T1000 (cell line): ENCODE data around the gene HPSE2.
"Not testable (repeated sequence)": the region's sequence is repeated elsewhere in the genome, so short reads cannot be mapped to it uniquely, and the experiment has no call there.

ENCODE experiments used
- DNase-seq: peaks from one replicate; lab custom pipeline; 2025; ENCODE audit warnings: mixed read lengths; lab: John Stamatoyannopoulos, UW

HPSE2 gene

DNA sequence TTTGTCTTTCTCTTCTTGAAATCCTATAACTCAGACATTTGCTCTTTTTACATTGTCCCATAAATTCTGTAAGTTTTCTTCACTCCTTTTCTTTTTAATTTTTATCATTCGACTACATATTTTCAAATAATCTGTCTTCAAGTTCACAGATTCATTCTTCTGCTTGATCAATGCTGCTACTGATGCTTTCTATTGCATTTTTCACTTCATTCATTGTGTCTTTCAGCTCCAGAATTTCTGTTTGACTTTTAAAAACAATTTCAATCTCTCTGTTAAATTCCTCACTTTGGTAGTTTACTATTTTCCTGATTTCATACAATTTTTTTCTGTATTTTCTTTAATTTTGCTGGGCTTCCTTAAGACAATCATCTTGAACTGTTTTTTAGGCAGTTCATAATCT is 230.4 kb downstream of the HPSE2 start:
- DNase-seq: no peak

DNA sequence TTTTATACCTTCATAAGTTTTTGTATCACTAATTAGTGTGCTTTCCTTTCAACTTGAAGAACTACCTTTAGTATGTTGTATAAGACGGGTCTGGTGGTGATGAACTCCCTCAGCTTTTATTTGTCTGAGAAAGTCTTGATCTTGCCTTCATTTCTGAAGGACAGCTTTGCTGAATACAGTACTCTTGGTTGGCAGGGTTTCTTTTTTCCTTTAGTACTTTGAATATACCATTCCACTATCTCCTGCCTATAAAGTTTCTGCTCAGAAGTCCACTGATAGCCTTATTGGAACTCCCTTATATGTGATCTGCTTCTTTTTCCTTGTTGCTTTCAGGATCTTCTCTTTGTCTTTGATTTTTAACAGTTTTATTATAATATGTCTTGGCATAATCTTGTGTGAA is 230.9 kb downstream of the HPSE2 start:
- DNase-seq: no peak

DNA sequence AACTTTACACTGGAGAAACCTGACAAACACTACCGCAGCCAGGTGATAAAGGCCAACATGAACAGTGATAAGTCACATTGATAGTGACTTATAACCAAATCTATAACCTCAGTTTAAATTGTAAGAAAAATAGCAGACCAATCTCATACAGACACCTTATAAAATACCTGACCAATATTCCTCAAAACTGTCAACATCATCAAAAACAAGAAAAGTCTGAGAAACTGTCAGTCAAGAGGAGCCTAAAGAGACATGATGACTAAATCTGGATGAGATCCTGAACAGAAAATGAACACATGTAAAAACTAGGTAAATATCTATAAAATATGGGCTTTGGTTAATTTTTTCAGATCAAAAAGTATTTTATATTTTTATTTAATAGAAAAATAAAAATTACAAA is 233.3 kb downstream of the HPSE2 start:
- no peak for DNase-seq

DNA sequence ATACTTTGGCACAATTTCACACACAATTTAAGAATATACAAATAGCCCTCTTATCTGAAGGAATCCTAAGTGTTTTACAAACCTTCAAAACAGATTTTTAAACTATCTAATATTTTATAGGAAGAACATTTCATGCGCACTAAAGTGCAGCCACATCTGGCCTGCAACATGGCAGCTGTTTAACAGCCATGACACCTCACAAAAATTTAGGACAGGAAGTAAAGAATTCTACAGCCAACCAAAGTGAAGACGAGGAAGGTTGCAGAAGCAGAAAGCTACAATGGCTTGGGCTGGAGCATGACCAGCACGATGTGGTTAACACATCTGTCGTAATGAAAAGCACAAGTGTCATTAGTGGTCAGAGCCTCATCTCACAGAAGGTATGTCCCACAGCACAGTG is 238.1 kb downstream of the HPSE2 start:
- DNase-seq: no peak

DNA sequence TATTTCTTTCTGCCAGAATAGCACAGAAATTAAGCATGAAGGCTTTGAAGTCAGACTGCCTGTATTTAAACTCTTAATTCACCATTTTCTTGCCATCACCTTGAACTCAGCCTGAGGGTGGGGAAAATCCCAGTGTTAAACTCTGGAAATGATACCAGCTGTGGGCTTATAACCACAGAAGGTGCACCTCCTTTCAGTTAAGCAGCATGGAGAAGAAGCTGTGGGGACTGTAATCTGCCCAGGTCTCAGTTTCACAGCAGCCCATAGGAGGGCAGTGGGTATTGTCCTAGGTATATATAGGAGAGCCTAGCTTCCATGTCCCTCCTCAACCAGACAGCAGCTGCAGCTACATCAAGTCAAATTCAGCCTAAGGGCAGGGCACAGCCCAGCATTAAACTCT is 241.6 kb downstream of the HPSE2 start:
- no peak for DNase-seq

DNA sequence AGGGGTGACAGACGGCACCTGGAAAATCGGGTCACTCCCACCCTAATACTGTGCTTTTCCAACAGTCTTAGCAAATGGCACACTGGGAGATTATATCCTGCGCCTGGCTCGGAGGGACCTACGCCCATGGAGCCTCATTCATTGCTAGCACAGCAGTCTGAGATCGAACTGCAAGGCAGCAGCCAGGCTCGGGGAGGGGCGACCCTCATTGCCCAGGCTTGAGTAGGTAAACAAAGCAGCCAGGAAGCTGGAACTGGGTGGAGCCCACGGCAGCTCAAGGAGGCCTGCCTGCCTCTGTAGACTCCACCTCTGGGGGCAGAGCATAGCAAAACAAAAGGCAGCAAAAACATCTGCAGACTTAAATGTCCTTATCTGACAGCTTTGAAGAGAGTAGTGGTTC is 251.9 kb downstream of the HPSE2 start:
- DNase-seq: not testable (repeated sequence)

DNA sequence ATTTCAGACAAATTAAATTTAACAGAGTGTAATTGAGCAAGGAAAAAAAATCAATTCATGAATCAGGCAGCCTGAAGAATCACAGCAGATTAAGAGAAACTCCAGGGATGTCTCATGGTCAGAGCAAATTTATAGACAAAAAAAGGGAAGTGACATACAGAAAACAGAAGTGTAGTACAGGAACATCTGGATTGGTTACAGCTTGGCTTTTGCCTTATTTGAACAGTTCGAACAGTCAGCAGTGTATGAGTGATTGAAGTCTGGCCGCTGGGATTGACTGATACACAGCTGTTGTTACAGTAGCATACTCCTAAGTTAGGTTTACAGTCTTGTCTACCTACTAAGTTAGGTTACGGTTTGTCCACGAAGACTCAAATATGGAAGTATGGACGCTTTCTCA is 255.3 kb downstream of the HPSE2 start:
- DNase-seq: no peak

DNA sequence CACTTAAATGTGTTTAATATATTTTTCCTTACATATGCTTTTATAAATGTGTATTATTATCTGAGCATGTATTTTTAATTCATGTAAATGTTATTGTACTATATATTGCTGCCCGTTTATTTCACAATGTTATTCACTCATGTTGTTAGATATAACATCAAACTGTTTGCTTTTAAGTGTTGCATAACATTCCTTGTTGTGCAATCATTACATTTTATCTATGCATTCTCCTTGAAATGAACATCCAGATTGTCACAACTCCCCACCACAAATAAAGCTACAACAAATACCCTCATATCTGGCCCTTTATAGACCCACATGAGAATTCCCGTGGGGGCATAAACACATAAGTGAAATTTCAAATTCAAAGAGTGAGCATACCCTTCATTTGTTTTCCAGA is 264.2 kb downstream of the HPSE2 start:
- no peak for DNase-seq

DNA sequence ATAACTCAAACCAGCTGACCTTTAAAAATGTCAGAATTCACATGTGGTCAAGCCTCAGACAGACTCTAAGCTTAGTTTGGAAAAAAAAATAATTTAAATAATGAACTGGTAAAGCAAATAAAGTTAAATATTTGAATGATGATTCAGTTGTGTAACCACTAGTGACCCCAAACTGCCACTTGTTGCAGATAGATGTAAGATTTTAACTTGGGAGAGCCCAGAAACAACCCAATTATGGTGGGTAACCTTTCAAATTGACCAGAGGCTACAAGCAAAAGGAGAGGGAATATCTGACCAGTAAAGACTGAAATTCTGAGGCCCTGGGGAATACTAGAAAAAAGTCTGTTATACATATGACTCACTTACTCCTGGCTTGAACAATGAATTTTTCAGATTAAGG is 268.1 kb downstream of the HPSE2 start:
- DNase-seq: peak; percentile 25

DNA sequence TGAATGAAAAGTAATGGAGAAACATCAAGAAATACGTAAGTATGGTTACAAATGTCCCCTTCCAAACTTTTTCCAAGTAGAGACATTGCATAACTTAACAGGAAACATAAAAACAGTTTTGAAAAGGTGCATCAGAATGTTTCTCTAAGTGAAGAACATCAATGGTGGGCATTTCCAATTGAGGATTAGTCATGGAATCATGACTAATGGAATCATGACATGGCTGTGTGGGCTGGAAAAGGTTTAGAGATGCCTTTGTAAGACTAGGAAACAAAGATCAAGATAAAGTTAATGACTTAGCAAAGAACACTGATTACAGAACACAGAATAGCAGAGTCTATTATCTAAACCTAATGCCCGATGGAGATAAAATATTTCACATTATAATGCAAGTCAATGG is 272.0 kb downstream of the HPSE2 start:
- no peak for DNase-seq

DNA sequence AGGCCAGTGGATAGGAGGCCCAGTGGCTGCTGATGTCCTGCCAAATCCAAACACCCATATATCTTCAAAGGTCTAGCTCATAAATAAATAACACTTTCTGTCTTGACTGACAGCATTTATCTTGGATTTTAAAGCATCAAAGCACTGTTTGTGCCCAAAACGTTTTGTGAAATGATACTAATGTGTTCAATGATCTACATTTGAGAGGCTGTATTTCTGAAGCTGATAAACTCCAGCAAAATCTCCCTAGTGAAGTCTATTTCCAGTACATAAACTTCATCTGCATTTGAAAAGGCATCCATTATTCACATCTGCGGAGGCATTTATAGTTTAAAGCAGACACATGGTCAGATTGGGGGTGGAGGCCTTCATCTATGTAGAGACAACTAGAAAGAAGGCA is 276.3 kb downstream of the HPSE2 start:
- DNase-seq: no peak

DNA sequence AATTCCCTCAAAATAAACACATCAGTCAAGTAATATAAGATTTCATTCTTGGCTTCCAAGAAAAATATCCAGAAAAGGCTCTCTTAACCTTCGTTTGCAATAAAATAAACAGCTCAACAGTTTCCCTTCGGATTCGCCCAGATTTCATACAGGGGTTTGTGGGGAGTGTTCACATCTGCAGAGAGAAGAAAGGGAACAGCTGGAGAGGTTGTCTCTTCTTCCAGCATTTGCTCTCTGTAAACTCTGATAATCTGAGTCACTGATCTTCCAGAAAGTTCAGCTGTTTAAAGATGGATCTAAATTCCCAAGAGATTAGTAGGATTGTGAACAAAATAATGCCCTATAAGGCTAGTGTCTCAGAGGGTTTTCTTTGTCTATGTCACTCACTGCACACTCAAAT is 277.9 kb downstream of the HPSE2 start:
- no peak for DNase-seq

DNA sequence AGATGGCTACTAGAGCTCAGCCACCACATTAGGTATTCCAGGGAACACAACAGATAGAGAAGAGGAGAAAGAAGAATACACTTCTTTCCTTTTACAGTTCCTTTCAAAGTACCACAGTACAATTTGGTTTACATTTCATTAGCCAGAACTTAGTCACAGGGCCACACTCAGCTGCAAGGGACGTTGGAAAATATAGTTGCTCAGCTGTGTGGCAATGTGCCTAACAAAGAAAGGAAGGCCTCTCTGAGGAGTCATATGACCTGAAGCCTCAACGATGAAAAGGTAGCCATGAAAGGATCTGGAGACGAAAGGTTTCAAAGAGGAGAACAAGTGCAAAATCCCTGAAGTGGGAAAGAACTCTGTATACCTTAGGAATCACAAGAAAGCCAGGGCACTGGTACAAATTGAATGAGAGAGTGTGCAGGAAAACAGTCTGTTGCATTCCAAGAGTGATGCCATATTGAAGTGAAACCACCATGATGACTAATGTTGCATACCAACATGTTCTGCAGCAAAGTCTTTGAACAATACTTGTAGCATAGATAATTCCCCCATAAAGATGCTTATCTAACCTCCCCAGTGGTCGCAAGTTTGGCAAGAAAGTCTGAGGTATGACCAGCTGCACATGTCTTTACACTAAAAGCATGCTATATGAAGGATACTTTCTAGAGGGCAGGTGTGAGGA is 278.9 kb downstream of the HPSE2 start:
- peak; percentile 43 for DNase-seq

DNA sequence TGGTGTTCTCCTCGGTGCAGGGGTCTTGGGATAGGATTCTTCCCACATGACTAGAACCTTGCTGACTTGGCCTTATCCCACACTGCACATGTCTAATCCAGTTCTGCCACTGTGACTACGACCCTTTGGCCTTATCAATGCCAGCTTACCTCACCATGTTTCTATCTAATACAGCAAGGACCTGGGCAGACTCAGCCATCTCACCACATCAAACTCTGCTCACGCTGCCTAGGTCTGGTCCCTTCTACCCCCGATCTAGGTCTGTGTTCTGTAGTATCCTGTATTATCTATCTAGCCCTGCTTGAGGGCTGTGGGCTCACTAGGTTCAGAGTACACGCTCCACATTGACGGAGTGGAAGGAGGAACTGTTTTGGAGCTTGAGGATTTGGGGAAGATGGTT is 282.4 kb downstream of the HPSE2 start:
- no peak for DNase-seq

DNA sequence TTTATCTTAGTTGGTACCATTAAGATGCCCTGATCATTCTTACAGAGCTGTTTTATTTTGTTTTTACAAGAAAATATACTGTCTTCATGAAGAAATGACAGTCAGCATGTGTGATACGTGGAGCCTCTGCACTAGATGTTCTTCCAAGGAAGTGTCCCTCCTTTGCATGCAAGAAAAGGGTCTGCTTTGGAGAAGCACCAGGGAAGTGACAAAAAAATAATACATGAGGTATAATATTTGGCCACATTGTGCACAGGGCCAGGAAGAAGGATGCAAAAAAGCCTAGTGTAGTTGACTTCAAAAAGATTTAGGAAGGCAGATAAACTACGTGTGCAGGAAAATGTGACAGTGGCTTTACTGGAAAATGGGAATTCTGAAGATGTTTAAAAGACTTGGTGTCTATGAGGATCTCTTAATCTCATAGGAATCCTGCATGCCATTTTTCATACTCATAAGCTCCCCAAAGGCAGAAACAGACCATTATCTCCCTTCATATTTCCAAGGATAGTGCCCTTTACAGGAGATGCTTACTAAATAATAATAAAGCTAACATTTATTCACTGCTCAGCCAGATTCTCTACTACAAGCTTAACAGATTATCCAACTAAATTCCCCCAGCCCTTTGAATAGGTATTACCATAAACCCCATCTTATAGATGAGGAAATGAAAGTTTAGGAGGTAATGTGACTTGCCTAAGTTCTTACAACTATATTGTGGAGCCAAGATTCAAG is 284.2 kb downstream of the HPSE2 start:
- no peak for DNase-seq

DNA sequence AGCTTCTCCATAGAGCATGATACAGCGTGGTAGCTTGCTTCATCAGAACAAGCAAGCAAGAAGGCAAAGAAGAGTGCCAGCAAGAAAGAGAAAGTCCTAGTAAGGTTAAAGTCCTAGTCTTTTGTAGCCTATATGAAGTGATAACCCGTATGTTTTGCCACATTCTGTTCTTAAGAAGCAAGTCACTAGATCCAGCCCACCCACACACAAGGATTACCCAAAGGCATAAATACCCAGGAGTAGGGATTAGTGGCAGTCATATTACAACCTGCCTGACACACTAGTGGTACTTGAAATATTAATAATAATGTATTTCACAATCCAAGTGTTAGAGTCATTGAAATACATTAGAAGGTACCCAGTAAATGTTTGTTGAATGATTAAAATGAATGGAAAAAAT is 285.5 kb downstream of the HPSE2 start:
- no peak for DNase-seq

DNA sequence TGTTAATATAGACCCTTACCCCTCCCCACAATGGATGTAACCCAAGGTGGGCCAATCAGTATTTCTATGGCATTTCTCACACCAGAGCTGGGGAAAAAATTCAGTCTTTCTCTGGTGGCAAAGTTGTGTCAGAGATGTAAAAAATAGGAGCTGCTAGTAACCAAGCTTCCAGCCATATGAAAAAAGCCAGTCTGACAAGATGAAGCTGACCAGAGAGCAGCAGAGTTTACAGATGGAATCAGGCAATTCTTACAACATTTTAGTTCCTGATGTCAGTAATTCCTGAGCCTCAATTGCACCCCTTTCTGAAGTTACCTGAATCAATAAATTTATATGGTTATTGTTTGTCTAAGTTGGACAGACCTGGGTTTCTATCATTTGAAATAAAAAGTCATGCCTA is 286.3 kb downstream of the HPSE2 start:
- DNase-seq: no peak

DNA sequence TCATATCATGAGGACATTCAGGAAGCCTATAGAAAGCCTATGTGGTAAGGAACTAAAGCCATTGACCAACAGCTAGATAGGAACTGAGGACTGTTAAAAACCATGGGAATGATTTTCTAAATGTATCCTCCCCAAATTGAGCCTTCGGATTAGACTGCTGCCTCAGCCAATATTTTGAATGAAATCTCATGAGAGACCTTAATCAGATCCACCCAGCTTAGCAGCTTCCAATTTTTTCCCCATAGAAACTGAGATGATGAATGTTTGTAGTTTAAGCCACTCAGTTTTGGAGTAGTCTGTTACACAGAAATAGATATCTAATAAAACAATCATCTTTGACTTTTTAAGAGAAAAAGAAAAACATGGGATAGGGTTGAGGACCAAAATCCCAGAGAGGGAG is 292.0 kb downstream of the HPSE2 start:
- DNase-seq: no peak

DNA sequence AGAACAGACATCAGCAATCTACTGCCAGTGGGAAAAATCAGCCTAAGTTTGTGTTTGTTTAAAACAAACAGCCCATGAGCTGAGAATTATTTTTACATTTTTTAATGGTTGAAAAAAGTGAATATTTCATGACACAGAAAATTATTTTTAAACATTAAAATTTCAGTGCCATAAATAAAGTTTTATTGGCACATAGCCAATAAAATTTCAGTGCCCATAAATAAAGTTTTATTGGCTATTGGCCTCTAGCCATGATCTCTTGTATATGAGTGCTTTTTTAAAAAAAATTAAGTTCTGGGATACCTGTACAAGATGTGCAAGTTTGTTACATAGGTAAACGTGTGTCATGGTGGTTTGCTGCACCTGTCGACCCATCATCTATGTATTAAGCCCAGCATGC is 305.9 kb downstream of the HPSE2 start:
- DNase-seq: no peak

DNA sequence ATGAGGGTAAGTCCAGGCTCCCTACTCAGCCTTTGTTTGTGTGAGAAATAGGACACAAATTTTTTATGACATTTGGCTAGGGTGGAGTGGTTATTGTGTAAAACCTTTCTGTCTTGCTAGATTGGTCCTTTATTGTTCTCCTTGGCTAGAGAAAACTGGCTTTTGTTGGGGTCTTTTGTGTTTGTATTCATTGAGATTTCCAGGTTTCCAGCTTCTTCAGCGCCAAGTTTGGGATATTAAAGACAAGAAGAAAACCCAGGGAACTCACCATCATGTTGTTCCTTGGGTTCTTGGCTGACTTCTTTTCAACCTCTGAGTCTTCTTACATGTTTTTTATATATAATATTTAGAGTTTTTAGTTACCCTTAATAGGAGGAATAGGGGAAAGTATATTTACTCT is 310.0 kb downstream of the HPSE2 start:
- DNase-seq: no peak

DNA sequence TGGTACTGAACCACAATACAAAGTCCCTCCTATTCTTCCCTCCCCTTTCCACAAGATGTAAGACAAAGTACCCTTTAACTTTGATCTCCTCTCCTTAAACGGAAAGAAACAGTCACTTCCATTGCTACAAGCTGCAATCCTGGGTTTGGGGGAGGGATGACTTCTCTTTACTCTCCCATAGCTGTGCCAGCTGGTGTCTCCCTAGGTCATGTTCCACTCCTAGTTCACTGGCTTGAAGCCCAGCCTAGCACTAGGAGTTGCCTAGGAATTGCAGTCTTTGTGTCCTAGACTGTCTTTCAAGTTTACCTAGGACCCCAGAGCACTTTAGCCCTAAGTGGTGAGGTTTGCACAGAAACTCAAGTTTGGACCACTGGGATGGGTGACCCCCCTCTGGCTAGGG is 311.1 kb downstream of the HPSE2 start:
- no peak for DNase-seq

DNA sequence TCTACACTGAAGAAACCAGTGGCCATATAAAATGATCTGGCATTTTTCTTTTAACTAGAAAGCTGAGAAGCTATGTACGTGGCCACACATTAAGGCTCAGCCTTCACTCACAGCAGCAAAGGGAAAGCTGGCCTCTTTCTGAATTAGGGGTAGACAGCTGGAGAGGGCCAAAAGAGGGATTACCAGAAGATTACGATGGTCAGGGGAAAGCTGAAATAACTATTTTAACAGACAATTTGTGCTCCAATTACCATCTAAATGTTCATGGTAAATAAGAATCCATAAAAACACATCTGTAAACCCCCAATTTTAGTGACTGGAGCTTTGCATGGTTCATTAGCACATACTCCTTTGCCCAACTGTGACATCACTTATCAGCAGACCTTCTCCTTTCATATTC is 314.3 kb downstream of the HPSE2 start:
- no peak for DNase-seq

DNA sequence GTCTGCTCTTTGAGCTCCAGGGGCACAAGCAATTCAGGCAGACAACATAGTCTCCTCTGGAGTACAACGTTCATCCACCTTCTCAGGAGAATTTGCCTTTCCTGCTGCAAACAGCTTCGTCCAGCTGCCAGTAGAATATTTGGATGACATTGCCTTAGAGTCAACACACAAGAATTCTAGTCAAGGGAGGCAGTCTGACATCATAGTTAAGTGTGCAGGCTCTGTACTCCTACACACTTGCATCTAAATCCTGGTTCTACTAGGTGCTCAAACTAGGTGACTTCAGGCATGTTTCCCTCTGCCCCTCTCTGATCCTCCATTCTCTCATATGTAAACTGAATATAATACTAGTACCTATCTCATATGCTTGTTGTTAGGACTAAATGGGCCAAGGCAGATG is 314.8 kb downstream of the HPSE2 start:
- DNase-seq: no peak

DNA sequence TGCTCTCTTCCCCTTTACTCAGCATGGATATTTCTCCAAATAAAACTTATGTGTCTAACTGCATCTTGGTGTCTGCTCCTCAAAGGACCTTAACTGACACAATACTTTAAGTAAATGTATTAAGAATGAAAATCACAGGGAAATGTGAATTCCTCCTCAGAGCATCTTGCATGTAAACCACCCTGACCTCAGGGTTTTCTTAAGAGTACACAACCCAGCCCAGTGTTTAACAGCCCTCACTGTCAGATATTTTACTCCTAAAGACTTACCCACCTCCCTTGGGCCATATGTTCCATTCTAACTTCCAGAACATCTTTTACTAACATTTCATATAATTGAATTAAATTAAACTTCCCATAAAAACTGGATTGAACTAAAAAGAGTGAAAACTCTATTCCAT is 315.3 kb downstream of the HPSE2 start:
- DNase-seq: no peak
